GM21723 (cell line): ENCODE data around the gene THRSP.
A peak's percentile ranks its signal among the peaks of the same experiment; 100 is the strongest.
"Not testable (repeated sequence)": the region's sequence is repeated elsewhere in the genome, so short reads cannot be mapped to it uniquely, and the experiment has no call there.

Experiments
- ATAC-seq: cut with Tn5 transposase; IDR thresholded peaks from one replicate; pipeline ENCODE4 v1.9.1; 2021; ENCODE audit warnings: mild to moderate bottlenecking, moderate library complexity; ENCODE audit not compliant: unreplicated experiment

THRSP gene

GRCh38 chr11:78061921-78062311 is 1.7 kb upstream of the THRSP start:
- no peak for ATAC-seq

GRCh38 chr11:78062671-78063070 is 990 bp upstream of the THRSP start:
- ATAC-seq, result no peak

DNA sequence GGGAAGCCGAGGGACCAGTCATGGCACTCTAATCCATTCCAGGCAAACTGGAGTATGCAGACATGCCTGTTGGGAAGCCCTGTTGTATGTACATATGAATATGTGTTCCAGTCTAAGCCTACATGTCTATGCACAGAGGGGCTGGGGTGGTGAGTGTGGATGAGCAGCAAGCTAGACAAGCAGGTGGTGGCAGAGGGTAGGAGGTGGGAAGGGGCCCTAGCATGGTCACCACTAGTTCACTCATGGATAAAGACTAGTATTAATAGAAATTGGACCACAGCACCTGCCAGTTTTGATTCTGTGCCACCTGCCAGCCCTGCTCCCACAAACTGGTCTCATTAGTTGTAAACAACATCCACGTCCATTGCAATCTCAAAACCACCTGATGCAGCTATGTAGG is 1.5 kb downstream of the THRSP start:
- no peak for ATAC-seq

DNA sequence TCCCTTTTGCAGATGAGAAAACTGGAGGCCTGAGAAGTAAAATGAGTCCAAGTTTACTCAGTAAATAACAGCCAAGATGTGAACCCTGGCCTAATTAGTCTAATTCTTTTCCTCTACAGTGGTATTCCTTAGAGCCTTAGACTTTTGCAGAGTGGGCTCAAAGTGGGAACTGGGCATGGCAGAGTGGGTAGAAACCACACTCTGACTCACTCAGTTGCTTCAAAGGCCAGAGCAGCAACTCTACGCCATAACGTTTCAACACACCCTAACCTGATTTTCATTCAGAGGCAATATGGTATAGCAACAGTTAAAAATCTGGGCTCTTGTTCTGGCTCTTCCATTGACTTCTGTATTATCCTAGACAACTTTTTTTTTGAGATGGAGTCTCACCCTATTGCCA is 2.8 kb downstream of the THRSP start:
- ATAC-seq, result no peak

DNA sequence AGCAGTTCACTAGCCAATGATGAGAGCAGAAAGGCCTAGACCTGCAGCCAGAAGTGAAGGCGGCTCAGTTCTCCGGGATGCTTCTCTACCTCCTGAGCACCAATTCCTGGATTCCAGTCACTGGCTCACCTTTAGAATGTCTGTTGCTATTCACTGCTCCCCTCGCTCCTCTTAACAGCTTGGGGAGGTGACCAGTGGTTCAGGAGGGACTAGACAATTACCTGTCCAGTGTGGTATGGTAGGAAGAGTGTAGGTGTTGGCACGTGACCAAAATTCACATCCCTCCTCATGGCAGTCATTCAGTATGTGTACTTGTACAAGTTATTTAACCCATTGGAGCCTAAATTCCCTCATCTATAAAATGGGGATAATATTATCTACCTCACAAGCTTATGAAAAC is 4.0 kb downstream of the THRSP start:
- ATAC-seq, result no peak

DNA sequence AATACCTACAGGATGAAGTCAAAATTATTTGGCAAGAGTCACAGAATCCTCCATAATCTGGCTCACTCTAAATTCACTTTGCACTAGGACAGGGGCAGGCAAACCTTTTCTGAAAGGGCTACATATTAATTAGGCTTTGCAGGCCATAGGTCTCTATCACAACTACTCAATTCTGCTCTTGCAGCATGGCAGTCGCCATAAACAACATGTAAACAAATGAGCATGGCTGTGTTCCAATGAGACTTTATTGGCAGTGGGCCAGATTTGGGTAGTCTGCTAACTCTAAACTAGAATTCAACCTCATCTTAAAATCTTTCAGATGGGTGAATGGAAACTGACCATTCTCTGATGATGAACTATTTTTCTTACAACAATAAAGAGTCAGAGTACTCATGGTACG is 5.8 kb downstream of the THRSP start:
- no peak for ATAC-seq

GRCh38 chr11:78070621-78071020 is 7.0 kb downstream of the THRSP start:
- ATAC-seq, result no peak

DNA sequence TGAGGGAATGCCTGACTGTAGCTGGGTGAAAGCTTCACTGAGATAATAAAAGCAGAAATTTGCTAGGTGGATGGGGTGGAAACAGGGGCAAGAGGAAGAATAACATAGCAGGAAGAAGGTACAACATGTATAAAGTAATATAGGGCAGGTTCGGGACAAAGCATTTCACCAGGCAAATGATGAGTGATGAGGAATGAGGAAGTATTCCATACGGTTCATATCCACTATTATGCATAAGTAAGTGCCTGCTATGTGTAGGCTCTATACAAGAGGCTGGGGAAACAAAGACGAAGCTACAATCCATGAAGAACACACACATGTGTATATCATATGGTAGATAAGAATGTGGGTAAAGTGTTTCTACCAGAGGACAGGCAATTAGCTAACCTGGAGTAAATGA is 8.1 kb downstream of the THRSP start:
- no peak for ATAC-seq

- ATAC-seq, result no peak
Observed at GRCh38 chr11:78072455-78072854, 8.8 kb downstream of the THRSP start.

- no peak for ATAC-seq
Observed at GRCh38 chr11:78074756-78075155, 11.1 kb downstream of the THRSP start.

GRCh38 chr11:78076733-78077403 is 13.2 kb downstream of the THRSP start:
- no peak for ATAC-seq

DNA sequence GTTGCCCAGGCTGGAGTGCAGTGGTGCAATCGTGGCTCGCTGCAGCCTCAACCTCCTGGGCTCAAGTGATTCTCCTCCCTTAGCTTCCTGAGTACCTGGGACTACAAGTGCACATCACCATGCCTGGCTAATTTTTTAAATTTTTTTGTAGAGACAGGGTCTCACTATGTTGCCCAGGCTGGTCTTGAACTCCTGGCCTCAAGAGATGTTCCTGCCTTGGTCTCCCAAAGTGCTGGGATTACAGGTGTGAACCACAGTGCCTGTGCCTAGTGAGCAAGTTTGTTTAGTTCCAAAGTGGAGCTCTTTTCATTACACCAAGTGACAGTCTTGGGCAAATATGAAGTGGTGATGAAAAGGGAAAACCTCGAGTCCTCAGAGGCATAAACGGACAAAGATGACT is 13.9 kb downstream of the THRSP start:
- ATAC-seq, result not testable (repeated sequence)

DNA sequence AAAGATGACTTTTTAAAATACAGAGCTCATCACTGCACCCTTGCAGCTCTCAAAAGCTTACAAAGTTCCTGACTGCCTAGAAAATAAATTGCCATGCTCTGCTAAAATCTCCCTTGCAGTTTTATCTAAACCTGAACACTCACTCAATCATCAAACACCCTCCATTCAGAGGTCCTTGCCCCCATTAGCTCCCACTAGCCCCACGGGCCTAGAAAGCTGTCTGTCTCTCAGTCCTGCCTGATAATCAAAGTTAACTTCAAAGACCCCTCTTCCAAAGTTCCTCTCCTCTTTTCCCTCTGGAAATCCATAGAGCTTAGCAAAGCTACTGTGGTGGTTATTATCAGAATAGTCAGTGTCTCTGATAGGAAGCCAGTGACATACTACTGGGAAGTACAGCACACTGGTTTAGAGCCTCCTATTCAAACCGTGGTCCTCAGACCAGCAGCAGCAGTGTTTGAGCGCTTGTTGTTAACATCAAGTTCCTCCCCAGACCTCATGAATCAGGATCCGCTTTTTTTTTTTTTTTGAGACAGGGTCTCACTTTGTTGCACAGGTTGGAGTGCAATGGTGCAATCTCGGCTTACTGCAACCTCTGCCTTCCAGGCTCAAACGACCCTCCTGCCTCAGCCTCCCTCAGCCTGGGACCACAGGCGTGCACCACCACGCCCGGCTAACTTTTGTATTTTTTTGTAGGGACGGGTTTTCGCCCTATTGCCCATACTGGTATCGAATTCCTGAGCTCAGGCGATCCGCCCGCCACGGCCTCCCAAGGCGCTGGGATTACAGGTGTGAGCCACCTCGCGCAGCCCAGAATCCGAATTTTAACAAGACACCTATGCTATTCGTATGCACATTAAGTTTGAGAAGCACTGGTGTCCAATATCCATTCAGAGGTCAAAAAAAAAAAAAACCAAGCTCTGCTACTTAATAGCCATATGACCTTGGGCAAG is 14.8 kb downstream of the THRSP start:
- no peak for ATAC-seq

- ATAC-seq, result peak; percentile 82
Observed at GRCh38 chr11:78079232-78080083, 15.8 kb downstream of the THRSP start, which contains the start of gene NDUFC2. Gene NDUFC2 (minus strand): TSS chr11:78079862. CDS start chr11:78079744, 118 bp downstream.

- no peak for ATAC-seq
Observed at GRCh38 chr11:78080084-78080817, 16.6 kb downstream of the THRSP start.

DNA sequence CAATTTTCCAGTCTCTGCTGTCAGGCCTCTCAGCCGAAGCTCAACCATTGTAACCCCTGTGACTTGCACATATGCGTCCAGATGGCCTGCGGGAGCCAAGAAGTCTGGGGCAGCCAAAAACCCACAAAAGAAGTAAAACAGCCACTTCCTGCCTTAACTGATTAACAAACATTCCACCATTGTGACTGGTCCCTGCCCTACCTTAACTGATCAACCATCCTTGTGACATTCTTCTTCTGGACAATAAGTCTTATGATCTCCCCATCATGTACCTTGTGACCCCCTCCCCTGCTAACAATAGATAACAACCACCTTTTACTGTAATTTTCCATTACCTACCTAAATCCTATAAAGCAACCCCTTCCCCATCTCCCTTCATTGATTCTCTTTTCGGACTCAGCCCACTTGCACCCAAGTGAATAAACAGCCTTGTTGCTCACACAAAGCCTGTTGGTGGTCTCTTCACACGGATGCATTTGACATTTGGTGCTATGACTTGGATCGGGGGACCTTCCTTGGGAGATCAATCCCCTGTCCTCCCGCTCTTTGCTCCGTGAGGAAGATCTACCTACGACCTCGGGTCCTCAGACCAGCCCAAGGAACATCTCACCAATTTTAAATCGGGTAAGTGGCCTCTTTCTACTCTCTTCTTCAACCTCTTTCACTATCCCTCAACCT is 17.3 kb downstream of the THRSP start:
- ATAC-seq, result no peak

GRCh38 chr11:78081583-78081982 is 17.9 kb downstream of the THRSP start:
- no peak for ATAC-seq

- no peak for ATAC-seq
Observed at GRCh38 chr11:78082146-78082545, 18.5 kb downstream of the THRSP start.

DNA sequence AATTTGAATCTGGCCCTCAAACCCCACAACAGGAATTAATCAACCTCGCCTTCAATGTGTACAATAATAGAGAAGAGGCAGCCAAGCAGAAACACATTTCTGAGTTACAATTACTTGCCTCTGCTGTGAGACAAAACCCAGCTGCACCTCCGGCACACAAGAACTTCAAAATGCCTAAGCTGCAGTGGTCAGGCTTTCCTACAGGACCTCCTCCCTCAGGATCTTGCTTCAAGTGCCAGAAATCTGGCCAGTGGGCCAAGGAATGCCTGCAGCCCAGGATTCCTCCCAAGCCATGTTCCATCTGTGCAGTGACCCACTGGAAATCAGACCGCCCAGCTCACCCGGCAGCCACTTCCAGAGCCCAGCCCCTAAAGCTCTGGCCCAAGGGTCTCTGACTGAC is 19.4 kb downstream of the THRSP start:
- ATAC-seq, result no peak

- not testable (repeated sequence) for ATAC-seq
Observed at GRCh38 chr11:78084506-78084905, 20.8 kb downstream of the THRSP start.
